CD4-positive, alpha-beta memory T cell (primary cell): ENCODE results near the gene SF3B6. TPM values are rescaled to one million over a fixed set of nuclear protein-coding genes. Genes with fewer than 3 reads are reported as not detected.
"Not testable (repeated sequence)": the region's sequence is repeated elsewhere in the genome, so short reads cannot be mapped to it uniquely, and the experiment has no call there.

Source experiments
- CTCF ChIA-PET: fragments of 350-600 bp; sonication (Branson Sonifier 250); formaldehyde crosslinking; loops from one replicate; lab custom pipeline; 2021; ENCODE audit warnings: inconsistent platforms; ENCODE audit not compliant: partially characterized antibody; lab: Charles Lee
- POLR2A ChIA-PET: fragments of 350-600 bp; sonication (Branson Sonifier 250); formaldehyde crosslinking; loops from one replicate; lab custom pipeline; 2021; ENCODE audit not compliant: partially characterized antibody; lab: Charles Lee
- DNase-seq, 5 donors: peaks; one replicate each; pipeline versions ENCODE4 v3.0.0 to v3.0.0-alpha.2; 2020 to 2022; ENCODE audit warnings: mixed read lengths in 1 of 5
- H3K27ac ChIP-seq: one replicate; pipeline ENCODE4 v1.7.0; 2013; ENCODE audit warnings: low read depth, low read length
- H3K27me3 ChIP-seq: 2 replicates; pipeline ENCODE4 v1.7.0; 2013; ENCODE audit warnings: mild to moderate bottlenecking, low read length, moderate library complexity; ENCODE audit not compliant: insufficient read depth
- H3K36me3 ChIP-seq: 2 replicates; pipeline ENCODE4 v1.7.0; 2013; ENCODE audit warnings: mild to moderate bottlenecking, low read length, moderate library complexity; ENCODE audit not compliant: insufficient read depth
- H3K4me1 ChIP-seq: 2 replicates; pipeline ENCODE4 v1.7.0; 2013; ENCODE audit warnings: mild to moderate bottlenecking, low read length, moderate library complexity; ENCODE audit not compliant: insufficient read depth
- H3K4me3 ChIP-seq, 2 donors: one replicate each; pipeline ENCODE4 v1.7.0; 2013; ENCODE audit warnings: low read length in 2 of 2, mild to moderate bottlenecking in 1 of 2
- H3K9me3 ChIP-seq, 2 donors: one replicate each; pipeline ENCODE4 v1.7.0; 2013; ENCODE audit warnings: low read length in 2 of 2, control low read depth in 1 of 2; ENCODE audit not compliant: control insufficient read depth in 1 of 2
- H3K27ac Mint-ChIP-seq, 7 donors: one replicate each; pipeline ENCODE4 v1.8.0; 2020 to 2021; ENCODE audit warnings: mixed read lengths in 7 of 7, mild to moderate bottlenecking in 6 of 7, inconsistent platforms in 3 of 7, moderate library complexity in 3 of 7
- H3K27me3 Mint-ChIP-seq, 2 donors: one replicate each; pipeline ENCODE4 v1.8.0; 2020 to 2021; ENCODE audit warnings: mixed read lengths in 2 of 2
- H3K36me3 Mint-ChIP-seq, 2 donors: one replicate each; pipeline ENCODE4 v1.8.0; 2020 to 2021; ENCODE audit warnings: mixed read lengths in 2 of 2, inconsistent platforms in 1 of 2, mild to moderate bottlenecking in 1 of 2
- H3K4me1 Mint-ChIP-seq, 4 donors: one replicate each; pipeline ENCODE4 v1.8.0; 2020 to 2021; ENCODE audit warnings: mixed read lengths in 4 of 4, mild to moderate bottlenecking in 1 of 4
- H3K4me3 Mint-ChIP-seq, 8 donors: one replicate each; pipeline ENCODE4 v1.8.0; 2020 to 2021; ENCODE audit warnings: mixed read lengths in 8 of 8, mild to moderate bottlenecking in 7 of 8, moderate library complexity in 6 of 8, inconsistent platforms in 3 of 8
- H3K9me3 Mint-ChIP-seq, 8 donors: one replicate each; pipeline ENCODE4 v1.8.0; 2020 to 2021; ENCODE audit warnings: mixed read lengths in 8 of 8, mild to moderate bottlenecking in 5 of 8, inconsistent platforms in 3 of 8, moderate library complexity in 1 of 8
- intact Hi-C: fragments of 100-400 bp; cut with micrococcal nuclease; formaldehyde crosslinking; loops from one replicate; pipeline ENCODE4 v1.15.1; 2023
- polyA plus RNA-seq, 2 donors: library from polyadenylated mRNA; unstranded; fragments of 300-500 nt; fragmentation: Illumina TruSeq; gene quantifications; one replicate each; pipeline ENCODE4 v1.2.3, GENCODE V29; 2021
- total RNA-seq, 2 experiments: library from RNA; stranded (reverse); gene quantifications; one replicate each; pipeline ENCODE4 v1.2.3, GENCODE V29; 2021

SF3B6 gene
- total and polyA plus RNA-seq, 4 experiments from 2014 or later = 50.0 to 238 (median 118) TPM

GRCh38 chr2:24043133-24043532 is 33.0 kb downstream of the SF3B6 start:
- Mint-ChIP-seq H3K36me3 (peaks cover 9 to 20% of the 10 kb centered on the region in 2 donors), H3K27ac (peak overlapping the region in 1 of 7 donors; percentile 4)
- intact Hi-C loops = not testable (repeated sequence)

GRCh38 chr2:24040511-24040910 is 35.6 kb downstream of the SF3B6 start:
- peaks cover 19% of the 10 kb centered on the region for H3K36me3 ChIP-seq
- no peaks in the 10 kb centered on the region for H3K27me3 ChIP-seq
- Mint-ChIP-seq H3K27me3 (no peaks in the 10 kb centered on the region), H3K9me3 (no peaks in the 10 kb centered on the region), H3K36me3 (peaks cover 21 to 31% of the 10 kb centered on the region in 2 donors), H3K27ac (no peak overlapping the region), H3K4me3 (no peak overlapping the region), H3K4me1 (peaks cover 14 to 20% (median 16%) of the 10 kb centered on the region in 4 donors)
- H3K9me3 ChIP-seq = no peaks in the 10 kb centered on the region
- DNase-seq = no peak
- intact Hi-C loops = no loop called here
- H3K27ac ChIP-seq = no peak overlapping the region
- CTCF ChIA-PET = no interaction called here
- H3K4me3 ChIP-seq = no peak overlapping the region
- no peaks in the 10 kb centered on the region for H3K4me1 ChIP-seq
- POLR2A ChIA-PET = no interaction called here

More at GRCh38 chr2:24043133-24043532, 33.0 kb downstream of the SF3B6 start:
- H3K27ac ChIP-seq, DNase-seq, H3K9me3 Mint-ChIP-seq, H3K4me3 Mint-ChIP-seq, POLR2A ChIA-PET, H3K27me3 Mint-ChIP-seq, H3K4me3 ChIP-seq, CTCF ChIA-PET, H3K9me3 ChIP-seq, H3K27me3 ChIP-seq: not testable (repeated sequence)
- peaks cover 12% of the 10 kb centered on the region for H3K36me3 ChIP-seq
- H3K4me1 Mint-ChIP-seq = peaks cover 14 to 28% (median 25%) of the 10 kb centered on the region in 4 donors
- peaks cover 12% of the 10 kb centered on the region for H3K4me1 ChIP-seq

- H3K27ac Mint-ChIP-seq = peak overlapping the region in 1 of 7 donors; percentile 25
- ChIA-PET POLR2A (no interaction called here), CTCF (no interaction called here)
- peaks cover 21 to 32% of the 10 kb centered on the region in 2 donors for H3K36me3 Mint-ChIP-seq
- intact Hi-C loops = no loop called here
- no peaks in the 10 kb centered on the region for H3K9me3 ChIP-seq
- no peak overlapping the region for H3K4me3 ChIP-seq
- H3K4me1 ChIP-seq = no peaks in the 10 kb centered on the region
- H3K27ac ChIP-seq = no peak overlapping the region
- peaks cover 19% of the 10 kb centered on the region for H3K36me3 ChIP-seq
- H3K4me1 Mint-ChIP-seq = peaks cover 11 to 14% (median 13%) of the 10 kb centered on the region in 4 donors
- no peaks in the 10 kb centered on the region for H3K27me3 Mint-ChIP-seq
- H3K4me3 Mint-ChIP-seq = no peak overlapping the region
- H3K9me3 Mint-ChIP-seq = no peaks in the 10 kb centered on the region
- no peaks in the 10 kb centered on the region for H3K27me3 ChIP-seq
- no peak for DNase-seq
Measured at GRCh38 chr2:24038786-24039499, 37.2 kb downstream of the SF3B6 start.

- H3K4me3 ChIP-seq = no peak overlapping the region
- H3K27ac ChIP-seq = no peak overlapping the region
- ChIA-PET POLR2A (no interaction called here), CTCF (interaction anchor here (0.9 kb wide), 1 partner anchor 99 kb away, joined by 3 read pairs; the partner anchor contains the start of gene ATAD2B)
- Mint-ChIP-seq H3K36me3 (peaks cover 59 to 67% of the 10 kb centered on the region in 2 donors), H3K4me1 (peaks cover 0 to 3% (median 0%) of the 10 kb centered on the region in 4 donors), H3K4me3 (no peak overlapping the region), H3K27me3 (no peaks in the 10 kb centered on the region), H3K27ac (no peak overlapping the region), H3K9me3 (no peaks in the 10 kb centered on the region)
- H3K9me3 ChIP-seq = no peaks in the 10 kb centered on the region
- no peaks in the 10 kb centered on the region for H3K27me3 ChIP-seq
- H3K4me1 ChIP-seq = no peaks in the 10 kb centered on the region
- intact Hi-C loops = no loop called here
- no peak for DNase-seq
- H3K36me3 ChIP-seq = peaks cover 23% of the 10 kb centered on the region
Measured at GRCh38 chr2:24026233-24026632, 49.9 kb downstream of the SF3B6 start.

- CTCF ChIA-PET = no interaction called here
- Histone ChIP-seq H3K27me3 (no peaks in the 10 kb centered on the region), H3K4me1 (no peaks in the 10 kb centered on the region), H3K36me3 (peaks cover 15% of the 10 kb centered on the region), H3K9me3 (no peaks in the 10 kb centered on the region), H3K4me3 (no peak overlapping the region), H3K27ac (no peak overlapping the region)
- H3K4me3 Mint-ChIP-seq = no peak overlapping the region
- DNase-seq = no peak
- H3K9me3 Mint-ChIP-seq = no peaks in the 10 kb centered on the region
- intact Hi-C loops = no loop called here
- POLR2A ChIA-PET = interaction anchor here (0.6 kb wide), 1 partner anchor 51 kb away, joined by 3 read pairs; the partner anchor contains the start of gene SF3B6
- H3K4me1 Mint-ChIP-seq = no peaks in the 10 kb centered on the region
- peaks cover 48 to 56% of the 10 kb centered on the region in 2 donors for H3K36me3 Mint-ChIP-seq
- no peaks in the 10 kb centered on the region for H3K27me3 Mint-ChIP-seq
- H3K27ac Mint-ChIP-seq = no peak overlapping the region
Measured at GRCh38 chr2:24024996-24025663, 51.0 kb downstream of the SF3B6 start.

GRCh38 chr2:24024018-24024417 is 52.1 kb downstream of the SF3B6 start:
- no peaks in the 10 kb centered on the region for H3K27me3 Mint-ChIP-seq
- DNase-seq = no peak
- Histone ChIP-seq H3K9me3 (no peaks in the 10 kb centered on the region), H3K27me3 (no peaks in the 10 kb centered on the region), H3K36me3 (peaks cover 6% of the 10 kb centered on the region), H3K4me3 (no peak overlapping the region), H3K4me1 (no peaks in the 10 kb centered on the region), H3K27ac (no peak overlapping the region)
- no peaks in the 10 kb centered on the region for H3K4me1 Mint-ChIP-seq
- intact Hi-C loops = no loop called here
- CTCF ChIA-PET = no interaction called here
- H3K4me3 Mint-ChIP-seq = no peak overlapping the region
- peaks cover 36 to 45% of the 10 kb centered on the region in 2 donors for H3K36me3 Mint-ChIP-seq
- H3K27ac Mint-ChIP-seq = no peak overlapping the region
- H3K9me3 Mint-ChIP-seq = no peaks in the 10 kb centered on the region
- POLR2A ChIA-PET = no interaction called here

- Histone ChIP-seq H3K4me1 (no peaks in the 10 kb centered on the region), H3K9me3 (no peaks in the 10 kb centered on the region), H3K36me3 (peaks cover 6% of the 10 kb centered on the region), H3K4me3 (no peak overlapping the region), H3K27me3 (no peaks in the 10 kb centered on the region), H3K27ac (no peak overlapping the region)
- intact Hi-C loops = no loop called here
- no peak for DNase-seq
- Mint-ChIP-seq H3K4me1 (no peaks in the 10 kb centered on the region), H3K27me3 (no peaks in the 10 kb centered on the region), H3K36me3 (peaks cover 30 to 39% of the 10 kb centered on the region in 2 donors), H3K4me3 (no peak overlapping the region), H3K27ac (no peak overlapping the region), H3K9me3 (no peaks in the 10 kb centered on the region)
- ChIA-PET POLR2A (no interaction called here), CTCF (no interaction called here)
Measured at GRCh38 chr2:24022975-24023575, 53.1 kb downstream of the SF3B6 start.
